ENCODE data around the gene C8G.

C8G gene

DNA sequence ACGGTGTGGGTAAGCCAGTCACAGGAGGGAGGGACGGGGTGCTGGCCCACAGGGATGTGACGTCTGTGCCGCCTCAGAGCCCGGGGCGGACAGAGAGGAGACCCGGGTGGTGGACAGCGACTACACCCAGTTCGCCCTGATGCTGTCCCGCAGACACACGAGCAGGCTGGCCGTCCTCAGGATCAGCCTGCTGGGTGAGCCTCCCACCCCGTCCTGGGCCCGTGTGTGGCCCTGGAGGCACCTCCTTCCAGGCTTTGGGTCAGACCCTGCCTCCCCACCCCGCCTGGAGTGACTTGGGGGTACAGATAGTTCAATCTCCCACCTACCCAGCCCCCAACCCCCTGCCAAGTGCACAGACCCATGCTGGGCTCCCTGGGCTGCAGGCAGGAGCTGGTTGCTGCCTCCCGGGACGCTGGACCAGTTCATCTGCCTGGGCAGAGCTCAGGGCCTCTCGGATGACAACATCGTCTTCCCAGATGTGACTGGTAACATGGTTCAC, 8.8 kb downstream of the C8G start:
- no peak for DNase-seq (ENCODE audit: low spot score)

DNA sequence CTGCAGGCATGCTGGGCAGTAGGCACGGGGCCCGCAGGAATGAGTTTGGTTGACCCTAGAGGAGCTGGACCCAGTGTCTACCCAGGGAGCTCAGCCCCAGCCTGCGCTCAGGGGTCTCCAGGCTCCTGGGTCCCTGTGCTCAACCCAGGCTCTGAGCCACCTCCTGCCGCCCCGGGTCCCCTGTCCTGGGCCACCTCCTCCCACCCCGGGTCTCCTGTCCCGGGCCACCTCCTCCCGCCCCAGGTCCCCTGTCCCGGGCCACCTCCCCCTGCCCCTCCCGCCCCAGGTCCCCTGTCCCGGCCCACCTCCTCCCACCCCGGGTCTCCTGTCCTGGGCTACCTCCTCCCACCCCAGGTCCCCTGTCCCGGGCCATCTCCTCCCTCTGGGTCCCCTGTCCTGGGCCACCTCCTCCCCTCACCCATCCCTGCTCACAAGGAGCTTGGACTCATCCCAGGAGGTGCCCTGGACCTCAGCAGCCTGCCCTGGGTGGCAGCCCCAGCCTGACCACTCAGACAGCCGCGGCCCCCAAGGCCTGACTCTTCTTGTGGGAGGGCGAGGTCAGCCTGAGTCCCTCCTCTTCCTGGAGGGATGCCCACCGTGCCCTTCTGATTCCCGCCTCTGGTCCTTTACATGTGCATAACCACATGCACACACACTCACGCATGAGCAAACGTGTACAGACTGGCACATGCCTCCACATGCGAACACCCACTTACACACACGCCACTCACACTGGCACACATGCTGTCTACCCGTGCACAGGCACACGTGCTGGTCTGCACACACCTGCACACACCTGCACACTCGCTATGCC, 9.4 kb downstream of the C8G start:
- no peak for DNase-seq (ENCODE audit: low spot score)

DNA sequence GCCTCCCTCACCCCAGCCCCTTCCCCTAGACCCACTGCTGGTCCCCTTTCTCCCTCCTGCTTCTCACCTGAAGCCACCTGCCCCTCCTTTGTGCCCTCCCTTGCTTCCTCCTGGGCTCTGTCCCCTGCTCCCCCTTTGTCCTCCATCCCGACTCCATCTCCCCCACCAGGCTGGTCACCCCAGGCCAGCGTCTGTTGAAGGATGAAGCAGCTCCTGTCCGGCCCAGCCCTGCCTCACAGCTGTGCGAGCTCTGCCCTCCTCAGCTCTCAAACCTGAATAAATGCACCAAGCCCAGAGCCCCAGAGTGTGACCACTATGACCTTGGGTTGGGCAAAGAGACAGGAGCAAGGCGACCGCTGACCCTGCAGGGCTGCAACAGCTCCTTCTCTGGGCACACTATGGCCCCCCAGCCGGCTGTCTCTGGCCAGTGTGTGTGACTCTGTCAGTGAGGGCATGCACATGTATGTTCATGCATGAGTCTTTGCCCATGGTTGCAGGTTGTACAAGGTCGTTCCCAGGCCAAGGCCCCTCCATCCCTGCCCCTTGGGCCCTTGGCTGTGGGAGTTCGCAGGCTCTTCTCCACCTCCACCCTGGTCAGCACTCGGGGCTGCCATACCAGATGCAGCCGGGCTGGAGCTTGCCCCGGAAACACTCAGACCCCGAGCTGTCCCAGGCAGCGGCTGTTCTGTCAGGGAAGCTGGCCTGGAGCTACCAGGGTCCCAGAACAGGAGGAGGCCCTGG, 10.3 kb downstream of the C8G start:
- no peak for DNase-seq (ENCODE audit: low spot score)

DNA sequence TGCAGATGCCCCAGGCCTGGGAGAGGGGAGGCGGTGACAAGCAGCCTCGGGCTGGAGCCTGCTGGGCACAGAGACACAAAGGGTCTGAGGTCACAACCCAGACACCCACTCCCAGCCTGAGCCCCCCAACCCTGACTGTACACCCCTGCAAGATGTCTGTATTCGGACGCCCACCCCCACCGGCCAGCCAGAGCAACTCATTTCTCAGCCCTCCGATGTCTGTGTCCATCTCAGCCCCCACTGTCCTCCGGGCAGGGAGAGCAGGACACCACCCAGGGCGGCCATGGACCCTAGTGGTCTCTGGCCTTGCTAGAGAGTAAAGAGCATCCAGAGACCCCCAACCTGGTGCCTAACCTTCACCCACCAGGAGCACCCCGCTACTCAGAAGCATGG, 10.9 kb downstream of the C8G start:
- no peak for DNase-seq (ENCODE audit: low spot score)

DNA sequence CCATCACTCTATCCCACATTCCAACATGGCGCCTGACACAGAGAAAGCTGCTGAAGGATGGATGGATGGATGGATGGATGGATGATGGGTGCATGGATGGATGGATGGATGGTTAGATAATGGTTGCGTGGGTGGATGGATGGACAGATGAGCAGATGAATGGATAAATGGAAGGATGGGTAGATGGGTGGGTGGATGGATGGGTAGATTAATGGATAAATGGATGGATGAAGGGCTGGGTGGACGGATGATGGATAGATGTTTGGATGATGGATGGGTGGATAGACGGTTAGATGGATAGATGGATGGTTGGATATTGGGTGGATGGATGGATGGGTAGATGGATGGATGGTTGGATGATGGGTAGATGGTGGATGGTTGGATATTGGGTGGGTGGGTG, 11.6 kb downstream of the C8G start:
- no peak for DNase-seq (ENCODE audit: low spot score)

DNA sequence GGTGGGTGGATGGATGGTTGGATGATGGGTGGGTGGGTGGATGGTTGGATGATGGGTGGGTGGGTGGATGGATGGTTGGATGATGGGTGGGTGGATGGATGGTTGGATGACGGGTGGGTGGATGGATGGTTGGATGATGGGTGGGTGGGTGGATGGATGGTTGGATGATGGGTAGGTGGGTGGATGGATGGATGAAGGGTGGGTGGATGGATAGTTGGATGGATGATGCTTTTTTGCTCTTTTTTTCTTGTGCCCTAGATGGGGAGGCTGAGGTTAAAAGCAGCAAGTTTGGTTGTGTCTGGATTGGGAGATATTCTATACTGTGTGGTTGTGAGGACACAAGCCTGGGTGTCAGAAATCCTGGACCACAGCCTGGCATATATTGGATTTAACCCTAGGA, 12.4 kb downstream of the C8G start:
- DNase-seq (ENCODE audit: low spot score) = no peak

DNA sequence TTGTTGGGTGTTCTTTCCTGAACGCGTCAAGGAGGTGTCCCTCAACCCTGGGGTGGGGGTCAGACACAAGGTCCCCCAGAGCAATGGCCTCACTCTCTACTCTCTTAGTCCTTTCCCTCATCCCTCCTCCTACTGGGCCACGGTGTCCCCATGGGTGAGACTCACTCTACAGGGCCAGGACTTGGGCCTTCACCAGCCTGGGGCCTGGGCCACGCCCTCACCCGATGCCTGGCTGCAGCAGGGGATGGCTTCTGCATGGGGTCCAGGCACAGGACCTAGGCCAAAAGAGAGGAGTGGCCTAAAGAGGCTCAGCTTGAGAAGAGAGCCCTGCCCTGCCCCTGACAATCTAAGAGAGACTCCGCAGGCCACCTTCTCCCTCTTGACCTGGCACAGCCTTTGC, 12.9 kb downstream of the C8G start:
- DNase-seq (ENCODE audit: low spot score) = no peak

DNA sequence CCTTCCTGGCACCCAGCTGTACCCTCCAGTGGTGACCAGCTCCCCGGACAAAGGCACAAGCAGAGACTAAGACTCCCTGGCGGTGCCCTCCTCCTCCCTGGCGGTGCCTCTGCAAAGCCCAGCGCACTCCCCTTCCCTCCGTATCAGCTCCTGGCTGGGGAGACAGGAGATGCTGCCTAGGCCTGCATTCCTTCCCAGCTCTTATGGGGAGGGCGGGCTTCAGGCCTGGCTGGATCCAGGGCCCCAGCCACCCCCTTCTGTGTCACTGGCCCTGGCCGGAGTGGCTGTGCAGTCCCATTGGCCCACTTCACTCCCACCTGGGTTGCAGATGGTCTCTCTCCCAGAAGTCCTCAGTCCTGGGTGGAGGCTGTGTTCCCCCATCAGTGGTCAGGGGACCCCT, 13.4 kb downstream of the C8G start:
- DNase-seq (ENCODE audit: low spot score) = no peak

DNA sequence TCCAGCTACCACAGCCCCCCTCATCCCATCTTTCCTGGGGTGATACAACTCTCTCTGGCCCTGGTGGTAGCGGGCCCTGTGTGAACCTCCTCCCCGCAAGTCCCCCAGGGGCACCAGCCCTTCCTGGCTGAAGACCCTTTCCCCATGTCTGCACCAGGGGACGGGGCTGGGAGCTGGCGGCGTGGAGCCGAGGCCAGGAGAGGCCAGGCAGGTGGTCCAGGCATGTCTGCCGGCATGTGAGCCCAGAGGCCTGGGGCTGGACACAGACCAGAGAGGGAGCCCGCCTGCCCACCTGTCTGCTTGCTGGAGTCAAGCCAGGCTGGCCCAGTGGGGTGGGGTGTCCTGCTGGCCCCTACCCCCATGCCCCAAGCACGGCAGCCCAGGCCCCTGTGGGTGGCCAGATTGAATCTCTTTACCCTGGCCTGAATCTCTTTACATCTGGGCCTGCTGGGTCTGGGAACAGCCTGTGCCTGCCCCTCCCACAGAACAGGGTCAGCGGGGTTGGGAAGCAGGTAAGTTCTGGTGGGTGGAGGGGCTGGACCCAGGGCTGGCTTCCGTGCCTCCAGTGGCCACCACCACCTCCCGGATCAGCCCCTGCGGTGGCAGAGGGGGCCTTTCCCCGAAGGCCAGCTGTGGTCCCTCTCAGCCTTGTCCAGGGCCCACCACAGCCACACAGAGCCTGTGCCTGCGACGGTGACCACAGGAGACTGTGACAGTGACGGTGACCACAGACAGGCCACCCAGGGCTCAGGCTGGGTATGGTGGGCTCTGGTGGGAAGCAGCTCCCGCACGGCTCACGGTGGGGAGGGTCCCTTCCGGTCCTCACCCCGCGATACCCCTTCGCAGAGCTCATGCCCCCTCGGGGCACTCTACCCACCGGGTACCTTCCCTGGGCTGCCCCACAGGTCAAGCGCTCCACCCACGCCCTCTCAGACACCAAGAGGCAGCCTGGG, 14.1 kb downstream of the C8G start:
- no peak for DNase-seq (ENCODE audit: low spot score)

DNA sequence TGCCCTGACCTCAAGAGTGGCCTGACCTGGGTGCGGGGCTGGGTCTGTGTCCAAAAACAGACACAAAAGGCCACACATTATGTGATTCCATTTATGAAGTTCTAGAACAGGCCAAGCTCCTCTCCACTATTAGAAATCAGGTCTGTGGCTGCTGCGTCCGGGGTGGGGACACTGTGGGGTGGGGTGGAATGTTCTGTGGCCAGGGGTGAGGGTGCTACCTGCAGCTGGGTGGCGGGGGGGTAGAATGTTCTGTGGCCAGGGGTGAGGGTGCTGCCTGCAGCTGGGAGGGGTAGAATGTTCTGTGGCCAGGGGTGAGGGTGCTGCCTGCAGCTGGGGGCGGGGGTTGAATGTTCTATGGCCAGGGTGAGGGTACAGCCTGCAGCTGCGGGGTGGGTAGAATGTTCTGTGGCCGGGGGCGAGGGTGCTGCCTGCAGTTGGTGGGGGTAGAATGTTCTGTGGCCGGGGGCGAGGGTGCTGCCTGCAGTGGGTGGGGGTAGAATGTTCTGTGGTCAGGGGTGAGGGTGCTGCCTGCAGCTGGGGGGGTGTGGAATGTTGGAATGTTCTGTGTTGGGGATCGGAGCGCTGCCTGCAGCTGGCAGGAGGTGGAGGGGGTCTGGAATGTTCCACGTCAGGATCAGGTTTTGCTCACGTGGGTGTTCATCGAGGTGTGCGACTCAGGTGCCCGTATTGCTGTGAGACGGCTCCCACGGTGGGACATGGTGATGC, 15.3 kb downstream of the C8G start:
- DNase-seq (ENCODE audit: low spot score) = no peak

DNA sequence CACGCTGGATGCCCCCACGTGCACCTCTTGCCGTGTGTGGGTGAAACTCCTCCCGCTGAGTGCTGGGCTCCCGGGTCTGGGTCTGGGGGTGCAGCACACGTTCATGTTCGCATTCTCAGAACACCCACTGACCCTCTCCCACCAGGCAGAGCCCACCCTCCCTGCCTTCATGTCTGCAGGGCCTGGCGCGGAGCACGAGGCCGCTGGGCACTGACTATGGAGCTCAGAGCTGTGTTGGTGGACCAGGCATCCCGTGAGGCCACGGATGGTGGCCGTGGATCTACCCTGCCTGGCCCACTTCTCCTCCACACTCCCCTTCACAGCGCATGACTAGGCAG, 15.9 kb downstream of the C8G start:
- DNase-seq (ENCODE audit: low spot score) = no peak

DNA sequence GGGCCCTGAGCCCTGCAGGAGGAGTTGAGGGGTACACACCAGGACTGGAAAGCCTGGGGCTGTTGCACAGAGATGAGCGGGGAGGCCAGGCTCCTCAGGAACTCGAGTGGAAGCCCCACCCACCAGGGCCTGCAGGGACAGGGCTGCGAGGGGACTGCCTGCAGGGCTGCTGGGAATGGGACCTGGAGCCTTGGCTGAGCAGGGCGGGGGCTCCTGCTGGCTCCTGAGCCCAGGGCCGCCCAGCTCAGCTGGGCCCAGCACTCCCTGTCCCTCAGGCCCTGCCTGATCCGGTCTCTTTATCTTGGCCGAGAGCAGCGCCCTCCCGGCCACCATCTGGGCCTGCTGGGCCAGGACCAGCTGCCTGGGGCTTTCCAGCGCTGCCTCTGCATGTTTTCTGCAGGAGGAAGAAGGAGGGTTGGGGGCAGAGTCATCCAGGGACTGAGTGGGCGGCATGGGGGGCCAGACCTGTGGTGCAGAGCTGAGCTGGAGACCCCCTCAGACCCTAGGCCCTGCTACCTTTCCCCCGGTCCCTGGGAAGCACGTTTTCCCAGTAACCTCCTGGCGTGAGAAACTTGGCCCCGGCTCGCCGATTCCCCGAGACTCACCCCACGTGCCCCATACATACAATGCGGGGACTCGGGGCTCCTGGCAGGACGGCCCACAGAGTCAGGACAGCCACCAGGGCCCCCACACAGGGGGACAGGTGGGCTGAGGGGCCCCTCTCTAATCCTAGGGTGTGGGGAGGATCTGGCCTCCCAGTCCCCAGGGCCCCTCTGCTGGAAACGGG, 16.4 kb downstream of the C8G start:
- no peak for DNase-seq (ENCODE audit: low spot score)

DNA sequence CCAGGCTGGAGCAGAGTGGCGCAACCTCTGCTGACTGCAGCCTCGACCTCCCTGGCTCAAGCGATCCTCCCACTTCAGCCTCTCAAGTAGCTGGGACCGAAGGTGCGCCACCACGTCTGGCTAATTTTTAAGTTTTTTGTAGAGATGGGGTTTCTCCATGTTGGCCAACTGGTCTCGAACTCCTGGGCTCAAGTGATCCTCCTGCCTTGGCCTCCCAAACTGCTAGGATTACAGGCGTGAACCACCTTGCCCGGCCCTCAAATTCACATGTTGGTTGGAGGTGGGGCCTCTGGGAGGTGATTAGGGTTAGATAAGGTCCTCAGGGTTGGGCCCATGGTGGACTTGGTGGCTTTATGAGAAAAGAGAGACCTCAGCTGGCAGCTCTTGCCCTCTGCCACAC, 17.1 kb downstream of the C8G start:
- no peak for DNase-seq (ENCODE audit: low spot score)

DNA sequence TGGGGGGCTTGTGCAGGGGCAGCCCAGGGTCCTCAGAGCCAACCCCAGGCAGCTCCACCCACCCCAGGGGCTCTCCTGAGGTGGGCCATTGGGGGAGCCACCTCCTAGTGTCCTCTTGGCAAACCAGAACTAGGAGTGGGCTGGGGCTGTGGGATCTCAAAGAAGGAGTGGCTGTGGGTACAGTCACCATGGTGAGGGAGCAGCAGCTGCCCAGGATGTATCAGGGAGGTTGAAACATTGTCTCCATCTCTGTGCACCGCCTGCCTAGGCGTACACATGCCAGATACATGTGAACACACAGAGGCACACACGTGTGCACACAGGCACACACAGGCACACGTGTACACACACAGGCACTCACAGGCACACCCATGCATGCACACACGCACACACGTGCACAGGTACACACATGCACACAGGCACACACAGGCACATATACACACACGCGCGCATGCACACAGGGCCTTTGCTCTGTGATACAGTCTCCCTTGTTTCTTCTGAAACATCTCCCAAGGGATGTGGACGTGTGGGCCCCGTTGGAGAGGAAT, 17.7 kb downstream of the C8G start:
- no peak for DNase-seq (ENCODE audit: low spot score)

DNA sequence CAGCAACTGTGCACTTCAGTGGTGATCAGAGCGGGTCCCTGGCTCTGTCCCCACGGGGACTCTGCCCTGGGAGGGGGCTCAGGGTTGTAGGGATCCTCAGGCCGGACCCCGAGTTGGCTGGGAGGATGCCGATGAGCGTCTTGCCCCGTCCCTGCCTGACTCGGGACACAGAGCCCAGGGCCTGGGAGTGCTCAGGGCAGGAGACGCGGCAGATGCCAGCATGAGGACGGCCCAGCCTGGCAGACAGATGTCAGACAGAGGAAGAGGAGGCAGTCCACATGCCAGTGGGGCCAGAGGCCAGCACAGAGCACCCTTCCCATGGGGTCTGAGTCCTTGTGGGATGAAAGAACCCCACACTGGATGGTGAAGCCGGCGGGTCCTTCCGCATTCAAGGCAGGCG, 18.3 kb downstream of the C8G start:
- no peak for DNase-seq (ENCODE audit: low spot score)

DNA sequence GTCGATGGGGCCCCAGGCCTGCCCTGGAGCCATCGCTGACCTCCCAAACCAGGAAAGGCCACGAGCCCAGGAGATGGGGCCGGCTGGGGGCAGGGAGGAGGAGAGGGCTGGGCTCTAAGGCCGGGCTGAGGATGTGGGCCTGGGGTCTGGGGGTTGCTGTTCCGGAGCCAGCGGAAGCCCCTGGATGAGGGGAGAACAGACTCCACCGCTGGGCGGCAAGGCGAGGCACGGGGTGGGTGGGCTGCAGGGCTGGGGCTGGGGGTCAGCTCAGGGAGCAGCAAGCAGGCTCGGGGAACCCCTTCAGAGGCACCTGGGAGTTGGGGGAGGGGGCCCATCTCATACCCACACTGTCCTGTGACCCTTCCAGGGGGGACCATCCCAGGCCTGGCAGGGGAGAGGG, 18.7 kb downstream of the C8G start:
- DNase-seq (ENCODE audit: low spot score) = no peak

DNA sequence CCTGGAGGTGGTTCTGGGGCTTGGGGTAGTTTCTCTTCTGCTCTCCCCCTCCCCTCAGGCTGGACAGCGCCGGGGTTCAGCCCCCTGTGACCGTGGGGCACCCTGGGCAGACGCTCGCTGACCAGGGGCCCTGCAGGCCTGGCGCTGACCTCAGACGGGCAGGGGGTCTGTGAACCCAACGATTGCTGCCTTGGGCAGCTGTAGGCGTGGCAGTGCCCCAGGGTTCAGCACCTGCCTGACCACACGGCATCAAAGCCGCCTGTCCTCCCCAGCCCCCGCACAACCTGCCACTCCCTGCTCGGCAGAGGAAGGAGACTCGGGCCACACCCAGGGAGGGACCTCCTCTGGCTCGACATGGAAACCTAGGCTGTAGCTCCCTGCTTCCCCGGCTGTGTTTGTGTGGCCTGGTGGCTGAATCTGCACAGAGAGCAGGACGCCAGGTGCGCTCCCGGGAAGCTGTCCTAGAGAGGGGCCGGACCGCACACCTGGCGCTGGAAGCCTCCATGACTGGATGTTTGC, 19.2 kb downstream of the C8G start:
- DNase-seq (ENCODE audit: low spot score) = no peak

DNA sequence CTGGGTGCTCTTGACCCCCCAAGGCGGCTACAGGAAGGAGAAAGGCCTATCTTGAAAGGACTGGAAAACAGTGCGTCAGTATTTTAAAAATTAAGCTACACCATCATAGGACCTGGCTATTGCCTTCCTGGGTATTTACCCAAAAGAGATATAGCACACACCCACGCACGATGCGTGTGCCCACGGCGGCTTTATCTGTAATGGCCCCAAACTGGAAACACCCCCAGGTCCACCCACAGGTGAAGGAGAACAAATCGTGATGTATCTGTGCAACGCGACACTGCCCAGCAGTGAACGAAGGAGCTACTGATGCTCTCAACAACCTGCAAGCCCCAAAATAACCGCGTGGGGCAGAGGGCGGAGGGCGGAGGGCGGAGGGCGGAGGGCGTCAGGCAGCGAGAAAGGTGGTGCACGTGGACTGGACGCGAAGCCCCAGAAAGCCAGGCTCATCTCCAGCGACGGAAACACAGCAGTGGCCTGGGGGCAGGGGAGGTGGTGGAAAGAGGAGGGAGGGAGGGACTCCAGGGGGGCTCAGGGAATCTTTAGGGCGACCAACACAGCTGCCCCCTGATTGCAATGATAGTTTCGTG, 19.9 kb downstream of the C8G start:
- no peak for DNase-seq (ENCODE audit: low spot score)

DNA sequence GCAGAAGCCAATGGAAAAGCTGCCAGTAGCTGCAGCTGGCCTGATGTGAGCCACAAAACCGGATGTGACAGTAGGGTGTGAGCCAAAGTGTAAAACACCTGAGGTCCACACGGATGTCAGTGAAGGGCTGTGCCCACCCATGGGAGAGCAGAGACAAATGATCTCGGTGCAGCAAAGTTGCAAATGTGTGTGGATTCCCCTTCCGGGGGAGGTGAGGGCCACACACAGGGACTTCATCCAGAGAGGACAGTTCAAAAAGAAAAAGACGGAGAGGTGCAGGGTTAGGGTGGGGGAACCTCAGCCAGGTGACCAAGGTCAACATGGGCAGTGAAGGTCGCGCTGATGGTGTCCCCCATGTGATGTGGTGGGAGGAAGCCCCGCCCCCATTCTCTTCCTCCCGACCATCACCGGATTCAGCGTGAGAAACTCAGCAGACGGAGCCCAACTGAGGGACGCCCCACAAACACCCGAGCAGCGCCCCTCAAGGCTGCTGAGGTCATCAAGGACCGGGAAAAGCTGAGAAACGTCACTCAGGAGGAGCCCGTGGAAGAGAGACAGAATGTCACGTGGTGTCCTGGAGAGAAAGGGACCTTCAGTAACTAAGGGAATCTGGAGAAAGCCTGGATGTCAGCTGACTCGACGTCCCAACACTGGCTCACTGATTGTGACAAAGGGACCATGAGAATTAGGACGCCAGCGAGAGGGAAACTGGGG, 20.9 kb downstream of the C8G start:
- DNase-seq (ENCODE audit: low spot score) = peak; percentile 55

Data from hepatic stellate cell (primary cell).